ENCODE results near the gene RIC3.

DNA sequence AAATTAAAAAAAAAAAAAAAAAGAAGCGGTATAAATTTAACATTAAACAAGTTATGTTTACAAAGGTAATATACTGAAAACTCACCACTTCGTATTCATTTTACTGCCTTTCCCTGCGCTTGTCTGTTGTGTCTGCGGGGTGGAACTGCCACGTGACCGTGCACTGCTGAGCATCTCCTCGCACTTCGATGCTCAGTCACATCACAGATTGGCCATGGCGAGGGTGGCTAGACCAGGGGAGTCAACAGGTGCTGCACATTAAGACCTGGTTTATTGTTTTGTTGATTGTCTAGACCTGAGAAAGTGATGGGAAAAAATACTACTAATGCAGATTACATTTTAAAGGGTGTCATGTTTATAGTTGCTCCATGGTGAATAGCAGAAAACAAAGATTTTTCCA is 110.6 kb downstream of the RIC3 start:
- TF ChIP-seq, protein P1, sequence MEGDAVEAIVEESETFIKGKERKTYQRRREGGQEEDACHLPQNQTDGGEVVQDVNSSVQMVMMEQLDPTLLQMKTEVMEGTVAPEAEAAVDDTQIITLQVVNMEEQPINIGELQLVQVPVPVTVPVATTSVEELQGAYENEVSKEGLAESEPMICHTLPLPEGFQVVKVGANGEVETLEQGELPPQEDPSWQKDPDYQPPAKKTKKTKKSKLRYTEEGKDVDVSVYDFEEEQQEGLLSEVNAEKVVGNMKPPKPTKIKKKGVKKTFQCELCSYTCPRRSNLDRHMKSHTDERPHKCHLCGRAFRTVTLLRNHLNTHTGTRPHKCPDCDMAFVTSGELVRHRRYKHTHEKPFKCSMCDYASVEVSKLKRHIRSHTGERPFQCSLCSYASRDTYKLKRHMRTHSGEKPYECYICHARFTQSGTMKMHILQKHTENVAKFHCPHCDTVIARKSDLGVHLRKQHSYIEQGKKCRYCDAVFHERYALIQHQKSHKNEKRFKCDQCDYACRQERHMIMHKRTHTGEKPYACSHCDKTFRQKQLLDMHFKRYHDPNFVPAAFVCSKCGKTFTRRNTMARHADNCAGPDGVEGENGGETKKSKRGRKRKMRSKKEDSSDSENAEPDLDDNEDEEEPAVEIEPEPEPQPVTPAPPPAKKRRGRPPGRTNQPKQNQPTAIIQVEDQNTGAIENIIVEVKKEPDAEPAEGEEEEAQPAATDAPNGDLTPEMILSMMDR (IDR thresholded peaks at IDR 0.05; ENCODE audit: insufficient read depth, low read depth, low read length): no peak
- no peak for TF ChIP-seq EZH2 (IDR thresholded peaks at IDR 0.05; ENCODE audit: insufficient read depth, low read length)
